Measurements from ENCODE around the gene FRMD1.

- TF ChIP-seq CTCF (IDR thresholded peaks at IDR 0.05) (no peak), POLR2AphosphoS5 (IDR thresholded peaks at IDR 0.05) (no peak), POLR2A (IDR thresholded peaks at IDR 0.05) (no peak)
These were observed 10.4 kb upstream of the FRMD1 start for GRCh38 chr6:168089186-168090063.
